NOMO-1 treated with dmso at 0.1 percent for 144 hours (cell line): ENCODE measurements around the gene SH3PXD2A.
A peak's percentile ranks its signal among the peaks of the same experiment; 100 is the strongest.
"Not testable (repeated sequence)": the region's sequence is repeated elsewhere in the genome, so short reads cannot be mapped to it uniquely, and the experiment has no call there.

ENCODE experiments used
- DNase-seq: peaks from one replicate; lab custom pipeline; 2025; ENCODE audit not compliant: unreplicated experiment; lab: John Stamatoyannopoulos, UW

SH3PXD2A gene

DNA sequence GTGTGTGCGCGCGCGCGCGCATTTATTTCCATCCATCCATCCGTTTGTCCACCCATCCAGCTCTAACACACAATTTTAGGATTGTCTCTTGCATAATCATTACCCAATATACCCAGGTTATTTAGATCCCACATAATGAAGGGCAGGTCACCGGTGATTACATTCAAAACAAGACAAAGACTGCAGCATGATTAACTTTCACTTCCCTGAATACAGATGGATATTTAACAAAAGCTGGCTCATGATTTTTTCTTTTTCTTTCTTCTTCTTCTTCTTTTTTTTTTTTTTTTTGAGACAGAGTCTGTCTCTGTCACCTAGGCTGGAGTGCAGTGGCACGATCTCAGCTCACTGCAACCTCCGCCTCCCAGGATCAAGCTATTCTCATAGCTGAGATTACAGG, 86.2 kb downstream of the SH3PXD2A start:
- DNase-seq, result peak; percentile 27

DNA sequence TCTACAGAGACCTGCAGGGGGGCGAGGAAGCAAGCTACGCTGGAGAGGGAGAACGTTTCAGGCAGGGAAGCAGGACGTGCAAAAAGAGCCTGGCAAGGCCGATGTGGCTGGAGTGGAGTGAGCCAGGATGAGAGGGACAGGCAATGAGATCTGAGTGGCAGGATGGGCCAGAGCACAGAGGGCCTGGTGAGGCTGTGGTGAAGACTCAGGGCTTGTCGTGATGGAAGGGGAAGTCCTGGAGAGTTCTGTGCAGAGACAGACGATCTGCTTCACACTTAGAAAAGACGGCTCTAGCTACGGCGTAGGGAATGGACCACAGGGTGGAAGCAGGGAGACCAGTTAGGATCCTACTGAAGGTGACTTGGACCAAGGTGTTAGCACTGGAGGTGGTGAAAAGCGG, 87.0 kb downstream of the SH3PXD2A start:
- DNase-seq, result no peak

DNA sequence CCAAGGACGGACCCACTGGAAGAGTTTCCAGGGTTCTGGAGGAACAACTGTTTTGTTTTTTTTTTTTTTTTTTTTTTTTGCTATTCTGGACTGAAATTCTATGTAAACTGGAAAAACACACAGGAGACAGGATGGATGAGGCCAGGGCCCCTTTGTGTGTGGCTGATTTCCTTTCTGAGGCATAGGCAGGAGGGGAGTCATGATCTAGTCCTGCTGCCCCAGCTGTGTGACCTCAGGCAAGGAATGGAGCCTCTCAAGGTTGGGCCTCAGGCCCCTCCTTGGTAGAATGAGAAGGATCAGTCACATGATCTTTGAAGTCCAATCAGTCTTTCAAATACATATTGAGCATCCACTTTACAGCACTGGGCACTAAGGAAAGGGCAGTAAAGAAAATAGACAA, 87.6 kb downstream of the SH3PXD2A start:
- DNase-seq, result no peak

DNA sequence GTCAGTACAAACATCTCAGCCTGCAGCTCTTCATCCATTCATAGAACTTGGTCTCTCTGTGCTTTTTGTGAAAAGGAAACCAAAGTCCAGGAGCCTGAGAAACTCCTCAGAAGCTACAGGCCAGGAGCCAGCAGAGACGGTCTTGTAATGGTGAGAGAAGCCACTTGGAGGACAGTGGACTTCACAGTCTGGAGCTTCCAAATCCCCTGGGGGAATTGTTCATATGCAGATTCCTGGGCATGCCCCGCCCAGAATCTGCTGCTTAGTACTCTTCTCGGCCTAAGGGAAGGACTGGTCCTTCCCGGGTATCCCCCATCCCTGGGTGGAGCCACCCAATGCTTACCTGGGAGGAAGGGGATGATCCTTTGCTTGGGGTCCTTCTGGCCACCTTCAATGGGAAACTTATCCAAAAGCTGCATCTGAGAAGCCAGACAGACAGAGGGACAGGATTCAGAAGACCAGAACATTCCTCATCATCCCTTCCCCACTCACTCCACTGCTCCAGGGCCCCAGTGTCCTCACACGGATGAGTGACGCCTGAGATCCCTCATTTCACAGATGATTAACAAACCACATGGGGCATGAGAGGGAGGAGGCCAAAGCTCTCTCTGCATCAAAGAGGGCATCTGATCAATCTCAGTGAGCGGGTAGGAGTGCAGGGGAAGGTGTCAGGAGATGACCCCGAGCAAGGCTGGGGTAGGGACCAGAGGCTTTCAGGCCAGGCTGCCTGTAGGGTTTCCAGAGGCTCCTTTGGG, 88.4 kb downstream of the SH3PXD2A start:
- no peak for DNase-seq

DNA sequence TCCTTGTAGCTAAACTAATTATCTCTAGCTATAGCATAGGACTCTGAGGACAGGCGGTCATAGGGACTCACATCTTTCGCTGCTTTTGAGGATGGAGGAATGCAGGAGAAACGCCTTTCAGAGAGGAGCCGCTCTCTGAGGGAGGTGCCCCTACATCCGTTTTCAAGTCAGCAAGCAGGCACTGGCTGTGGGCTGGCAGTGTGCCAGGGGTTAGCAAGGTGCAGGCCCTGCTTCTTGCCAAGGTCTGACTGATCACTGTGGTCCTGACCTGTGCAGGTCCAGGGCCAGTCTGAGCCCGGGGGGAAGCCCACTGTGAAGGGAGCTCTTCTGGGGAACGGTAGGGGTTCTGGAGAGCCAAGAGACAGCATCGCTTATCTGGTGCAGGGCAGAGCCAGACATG, 89.4 kb downstream of the SH3PXD2A start:
- DNase-seq, result no peak

DNA sequence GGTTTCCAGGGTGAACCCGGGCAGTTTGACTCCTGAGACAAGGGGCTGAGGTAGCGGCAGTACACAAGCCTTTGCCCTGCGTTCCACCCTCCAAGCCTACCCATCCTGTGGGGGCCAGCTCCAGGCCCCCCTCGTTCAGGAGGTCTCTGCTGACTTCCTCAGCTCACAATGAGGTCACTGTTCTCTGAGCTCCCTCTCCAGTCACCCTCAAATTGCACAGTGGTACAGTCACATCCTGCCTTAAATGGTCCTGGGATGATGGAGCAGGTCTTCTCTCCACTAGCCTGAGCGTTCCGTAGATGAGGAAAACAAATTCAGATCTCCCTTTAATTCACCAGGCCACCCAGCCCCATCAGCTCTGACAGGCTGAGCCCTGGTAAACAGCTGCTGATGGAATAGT, 90.2 kb downstream of the SH3PXD2A start:
- no peak for DNase-seq

DNA sequence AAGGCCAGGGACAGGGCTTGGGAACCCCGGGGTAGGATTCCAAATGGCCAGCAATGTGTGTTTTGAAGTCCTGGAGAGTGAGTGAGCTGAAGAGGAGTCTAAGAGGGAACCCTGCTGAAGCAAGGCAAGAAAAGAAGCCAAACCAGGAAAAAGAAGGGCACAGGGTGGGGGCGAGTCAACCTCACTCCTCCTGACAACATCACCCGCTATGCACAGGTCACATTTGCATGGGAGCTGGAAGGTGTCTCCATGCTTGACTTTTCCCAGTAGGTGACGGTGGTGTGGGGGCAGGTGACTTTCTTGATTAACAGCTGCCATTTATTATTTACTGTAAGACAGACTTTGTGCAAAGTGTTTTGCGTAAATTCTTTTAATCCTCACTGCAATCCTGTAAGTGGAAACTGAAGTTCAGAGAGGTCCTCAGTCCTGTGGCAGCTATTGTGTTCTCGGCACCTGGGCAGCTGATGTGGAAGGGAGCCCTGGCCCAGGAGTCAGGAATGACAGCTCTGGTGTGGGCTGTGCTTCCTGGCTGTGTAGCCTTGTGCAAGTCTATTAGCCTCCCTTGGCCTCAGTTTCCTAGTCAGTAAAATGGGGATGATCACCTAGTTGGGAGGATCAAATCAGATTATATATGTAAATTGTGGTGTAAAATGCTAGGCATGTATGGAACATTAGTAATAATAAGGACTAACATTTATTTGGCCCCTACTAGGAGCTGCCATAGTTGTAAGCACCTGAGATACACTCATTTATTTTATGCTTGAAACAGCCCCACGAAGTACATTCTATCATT, 90.9 kb downstream of the SH3PXD2A start:
- no peak for DNase-seq

DNA sequence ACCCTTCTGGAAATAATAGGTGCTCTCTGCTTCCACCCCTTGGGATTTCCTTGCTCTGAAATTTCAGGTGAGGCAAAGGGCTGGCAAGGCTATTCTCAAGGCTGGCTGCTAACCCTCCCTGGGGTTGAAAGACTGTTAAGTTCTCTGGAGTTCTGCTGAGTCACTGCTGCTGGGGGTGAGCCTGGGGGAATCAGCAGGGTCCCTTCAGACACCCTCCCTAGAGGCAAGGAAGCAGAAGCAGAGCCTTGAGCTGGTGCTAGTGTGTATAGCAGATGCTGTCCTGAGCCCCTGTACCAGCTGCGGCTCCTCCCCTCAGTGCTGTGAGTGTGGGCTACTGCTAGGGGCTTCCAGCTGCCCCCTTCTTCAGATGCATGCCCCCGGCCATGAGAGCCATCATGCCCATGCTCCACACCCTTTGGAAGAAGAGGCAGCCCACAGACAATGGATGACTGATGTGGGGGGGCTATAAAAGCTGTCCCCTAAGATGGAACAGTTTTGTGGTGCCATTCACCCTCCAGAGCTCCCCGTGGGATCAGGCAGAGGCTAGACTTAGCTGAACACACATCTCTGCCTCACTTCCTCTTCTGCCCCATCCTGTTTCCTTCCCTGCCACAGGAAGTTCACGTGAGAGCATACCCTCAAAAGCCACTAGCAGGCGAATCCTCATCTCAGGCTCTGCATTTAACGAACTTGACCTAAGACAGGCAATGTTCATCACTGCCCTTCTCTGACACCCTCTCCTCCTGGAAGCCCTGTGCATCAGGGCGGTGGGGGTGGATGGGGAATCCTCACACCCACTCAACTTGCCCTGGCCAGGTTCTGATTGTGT, 91.8 kb downstream of the SH3PXD2A start:
- DNase-seq, result peak; percentile 82

DNA sequence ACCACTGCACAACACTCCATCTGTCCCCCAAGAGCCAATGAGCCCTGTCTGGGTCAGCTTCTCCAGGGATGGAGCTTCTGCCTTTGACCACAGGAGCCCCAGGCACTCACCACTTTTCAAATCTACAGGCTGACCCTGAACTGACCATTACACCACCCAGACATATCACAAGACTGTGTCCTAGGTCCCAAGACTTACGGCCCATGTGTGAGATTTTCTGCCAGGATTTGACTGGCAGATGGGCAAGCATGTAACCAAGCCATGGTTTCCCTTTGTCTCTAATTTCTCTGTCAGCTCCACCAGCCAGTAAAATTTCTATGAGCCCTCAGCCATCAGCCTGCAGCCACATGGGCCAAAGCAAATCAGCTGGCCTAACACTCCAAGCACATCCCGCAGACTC, 92.5 kb downstream of the SH3PXD2A start:
- DNase-seq, result no peak

DNA sequence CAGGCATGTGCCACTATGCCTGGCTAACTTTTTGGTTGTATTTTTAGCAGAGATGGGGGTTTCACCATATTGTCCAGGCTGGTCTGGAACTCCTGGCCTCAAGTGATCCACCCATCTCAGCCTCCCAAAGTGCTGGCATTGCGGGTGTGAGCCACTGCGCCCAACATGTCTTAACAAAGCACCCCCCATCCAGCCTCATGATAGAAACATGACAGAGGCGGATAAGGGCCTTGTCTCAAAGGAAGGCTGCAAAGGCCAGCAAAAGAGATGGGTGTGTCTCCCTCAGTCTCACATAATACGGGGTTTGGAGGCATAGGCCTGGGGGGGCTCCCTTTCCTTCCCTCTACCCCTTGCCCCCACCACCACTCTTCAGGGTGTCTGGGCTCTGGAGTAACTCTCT, 93.2 kb downstream of the SH3PXD2A start:
- DNase-seq, result no peak

DNA sequence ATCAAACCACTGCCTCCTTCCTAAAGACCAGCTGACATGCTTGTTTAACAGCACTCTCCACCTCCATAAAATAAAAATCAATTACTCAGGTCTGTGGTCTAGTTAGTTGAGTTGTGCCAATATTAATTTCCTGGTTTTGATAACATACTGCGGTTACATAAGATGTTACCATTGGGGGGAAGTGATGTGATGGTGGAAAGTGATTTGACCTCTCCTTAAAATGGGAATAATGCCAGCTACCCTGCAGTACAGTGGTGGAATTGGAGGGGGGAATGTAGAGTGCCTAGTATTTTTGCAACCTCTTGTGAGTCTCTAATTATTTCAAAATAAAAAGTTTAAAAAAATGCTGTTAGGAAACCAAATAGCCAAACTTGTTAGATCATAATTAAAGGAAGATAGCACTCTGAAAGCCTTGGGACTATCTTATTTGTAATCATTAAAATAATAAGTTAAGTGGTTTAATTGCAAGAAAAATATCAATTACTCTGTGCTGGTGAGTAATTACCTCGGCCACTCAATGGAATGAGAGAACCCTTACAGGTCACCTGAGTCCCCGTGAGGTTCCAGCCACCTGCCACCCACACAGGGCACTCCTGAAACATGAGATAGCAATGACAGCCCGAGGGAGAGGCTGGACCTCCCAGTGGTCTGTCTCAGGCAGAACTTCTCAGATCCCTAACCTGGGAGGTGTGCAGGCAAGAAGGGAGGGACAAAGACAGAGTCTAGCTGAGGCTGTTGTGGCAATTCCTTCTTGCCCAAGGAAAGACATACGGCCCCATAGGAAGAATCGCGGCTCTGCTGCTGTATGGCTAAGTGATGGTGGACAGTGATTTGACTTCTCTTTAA, 94.1 kb downstream of the SH3PXD2A start:
- DNase-seq, result no peak

DNA sequence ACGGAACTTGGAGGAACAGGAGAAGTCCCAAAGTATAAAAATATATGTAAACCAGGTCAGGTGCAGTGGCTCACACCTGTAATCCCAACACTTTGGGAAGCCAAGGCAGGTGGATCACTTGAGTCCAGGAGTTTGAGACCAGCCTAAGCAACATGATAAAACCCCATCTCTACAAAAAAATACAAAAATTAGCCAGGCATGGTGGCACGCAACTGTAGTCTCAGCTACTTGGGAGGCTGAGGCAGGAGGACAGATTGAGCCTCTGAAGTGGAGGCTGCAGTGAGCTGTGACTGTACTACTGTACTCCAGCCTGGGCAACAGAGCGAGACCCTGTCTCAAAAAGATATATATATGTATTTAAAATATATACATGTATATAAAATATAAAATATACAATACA, 95.1 kb downstream of the SH3PXD2A start:
- not testable (repeated sequence) for DNase-seq

DNA sequence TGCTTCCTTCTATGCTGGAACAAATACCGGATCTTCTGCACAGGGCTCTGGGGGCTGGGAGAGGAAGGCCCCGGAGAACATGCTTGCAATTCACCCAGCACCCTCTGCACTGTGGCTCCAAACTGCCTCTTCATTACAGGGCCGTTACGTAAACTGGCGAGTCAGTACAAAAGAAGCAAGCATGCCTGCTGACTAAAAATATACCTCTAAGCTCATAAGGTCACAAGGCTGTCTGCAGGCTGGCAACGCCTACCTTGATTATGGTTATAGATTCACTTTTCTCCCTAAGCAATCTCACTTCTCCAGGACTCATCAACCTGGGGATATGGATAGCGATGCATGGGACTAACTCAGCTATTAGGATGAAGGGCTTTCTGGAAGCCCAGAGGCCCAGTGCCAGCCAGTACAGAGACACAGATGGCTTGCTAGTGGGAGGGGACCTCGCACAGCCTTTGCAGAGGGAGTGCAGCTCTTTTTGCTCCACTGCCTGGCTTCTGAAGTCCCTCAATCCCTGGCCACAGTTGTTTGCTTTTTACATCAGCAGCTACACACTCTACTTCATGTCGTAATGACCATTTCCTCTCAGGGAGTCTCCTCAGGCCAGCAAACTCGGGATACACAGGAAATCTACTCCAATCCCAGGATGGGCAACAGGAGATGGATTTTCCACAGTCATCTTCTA, 96.1 kb downstream of the SH3PXD2A start:
- DNase-seq, result peak; percentile 92

DNA sequence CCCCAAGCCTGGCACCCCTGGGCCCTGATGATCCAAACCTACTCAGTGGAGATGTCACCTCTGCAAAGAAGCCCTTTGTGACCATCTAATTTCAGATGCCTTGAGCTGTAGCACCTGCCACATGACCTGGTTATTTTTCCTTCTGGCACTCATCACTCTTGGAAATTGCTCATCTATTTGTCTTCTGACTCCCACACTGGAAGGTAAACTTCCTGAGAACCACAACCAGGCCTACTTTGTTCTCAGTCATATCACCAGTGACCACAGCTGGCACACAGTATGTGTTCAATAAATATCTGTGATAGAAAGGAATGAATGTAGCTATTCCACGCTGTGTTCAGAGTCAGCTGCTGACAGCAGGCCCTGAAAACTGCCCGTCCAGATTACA, 97.1 kb downstream of the SH3PXD2A start:
- no peak for DNase-seq

DNA sequence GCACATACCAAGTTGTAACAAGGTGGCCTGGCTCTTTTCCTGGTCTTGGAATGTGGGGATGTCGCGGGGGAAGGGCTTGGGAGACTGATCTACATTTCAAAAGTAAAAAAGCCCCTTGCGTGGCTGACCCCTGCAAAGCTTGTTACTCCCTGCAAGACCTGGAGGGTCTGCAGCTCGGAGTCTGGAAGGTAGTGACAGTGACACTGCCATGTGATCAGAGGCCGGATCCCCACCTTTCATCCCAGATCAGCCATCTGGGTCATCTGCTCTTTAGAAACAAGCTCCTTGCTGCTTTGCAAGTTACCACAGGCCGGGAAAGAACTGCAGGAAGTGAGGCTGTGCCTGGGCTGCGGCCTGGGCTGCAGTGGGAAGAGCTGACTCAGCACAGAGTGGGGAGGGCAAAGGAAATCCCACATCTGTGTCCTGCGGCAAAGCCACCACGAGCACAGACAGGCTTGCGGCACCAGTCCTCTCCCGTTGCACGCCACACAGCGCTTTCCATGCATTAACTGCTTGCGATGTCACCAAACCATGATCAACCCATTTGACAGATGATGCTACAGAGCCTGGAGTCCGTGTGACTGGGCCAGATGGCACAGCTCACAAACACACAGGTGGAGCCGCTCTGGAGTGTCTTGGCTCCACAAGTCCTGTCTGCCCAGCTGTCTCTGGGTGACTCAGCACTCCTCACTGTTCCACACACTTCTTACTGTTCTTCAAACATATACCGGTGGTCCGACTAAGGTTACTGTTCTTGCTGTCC, 97.7 kb downstream of the SH3PXD2A start:
- DNase-seq, result peak; percentile 62

DNA sequence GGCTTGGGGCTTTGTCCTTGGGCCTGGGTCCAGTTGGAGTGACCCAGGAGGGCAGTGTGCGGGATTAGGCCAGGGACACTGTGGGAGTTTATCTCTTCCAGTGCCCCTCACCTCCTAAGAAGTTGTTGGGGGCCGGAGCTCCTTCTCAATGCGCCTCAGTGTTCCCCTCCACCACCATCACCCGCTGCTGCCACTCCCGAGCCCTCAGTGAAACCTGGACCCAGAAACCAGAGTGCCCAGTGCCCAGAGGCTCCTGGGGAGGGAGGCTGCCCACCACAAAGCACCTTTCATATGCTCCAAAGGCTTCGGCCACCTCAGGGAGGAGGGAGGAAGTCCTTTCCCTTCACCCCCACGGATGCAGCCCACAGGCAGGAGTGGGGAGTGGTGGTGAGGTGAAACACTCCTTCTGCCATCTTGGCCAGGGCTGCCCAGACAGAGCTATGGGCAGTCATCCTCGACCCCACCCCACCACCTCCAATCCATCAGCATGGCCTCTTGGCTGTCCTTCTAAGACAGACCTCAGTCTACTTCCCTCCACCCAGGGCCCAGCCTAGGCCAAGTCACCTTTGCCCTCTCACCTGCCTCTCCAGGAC, 99.0 kb downstream of the SH3PXD2A start:
- DNase-seq, result no peak

DNA sequence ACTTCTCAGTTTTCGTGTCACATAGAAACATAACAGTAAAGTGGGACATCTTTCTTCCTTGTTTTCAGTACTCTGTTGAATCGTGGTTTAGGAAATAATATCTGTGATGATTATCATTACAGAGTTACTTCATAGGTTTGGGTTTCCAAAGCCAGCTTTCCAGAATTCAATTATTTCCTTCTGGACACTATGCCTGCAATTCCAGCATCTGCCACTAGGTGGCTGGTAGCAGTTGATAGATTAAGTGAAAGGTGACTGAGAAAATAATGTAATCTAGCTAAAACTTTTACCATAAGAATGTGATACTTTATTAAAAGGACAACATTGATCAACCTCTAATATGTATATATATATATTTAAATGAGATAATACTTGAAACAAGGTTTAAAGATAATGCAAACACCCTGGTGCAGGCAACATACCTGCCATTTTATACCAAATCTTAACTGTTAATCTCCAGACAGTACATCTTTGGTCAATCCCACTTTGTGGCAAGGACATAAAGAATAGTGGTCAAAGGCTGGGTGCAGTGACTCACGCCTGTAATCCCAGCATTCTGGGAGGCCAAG, 102.6 kb downstream of the SH3PXD2A start:
- no peak for DNase-seq

DNA sequence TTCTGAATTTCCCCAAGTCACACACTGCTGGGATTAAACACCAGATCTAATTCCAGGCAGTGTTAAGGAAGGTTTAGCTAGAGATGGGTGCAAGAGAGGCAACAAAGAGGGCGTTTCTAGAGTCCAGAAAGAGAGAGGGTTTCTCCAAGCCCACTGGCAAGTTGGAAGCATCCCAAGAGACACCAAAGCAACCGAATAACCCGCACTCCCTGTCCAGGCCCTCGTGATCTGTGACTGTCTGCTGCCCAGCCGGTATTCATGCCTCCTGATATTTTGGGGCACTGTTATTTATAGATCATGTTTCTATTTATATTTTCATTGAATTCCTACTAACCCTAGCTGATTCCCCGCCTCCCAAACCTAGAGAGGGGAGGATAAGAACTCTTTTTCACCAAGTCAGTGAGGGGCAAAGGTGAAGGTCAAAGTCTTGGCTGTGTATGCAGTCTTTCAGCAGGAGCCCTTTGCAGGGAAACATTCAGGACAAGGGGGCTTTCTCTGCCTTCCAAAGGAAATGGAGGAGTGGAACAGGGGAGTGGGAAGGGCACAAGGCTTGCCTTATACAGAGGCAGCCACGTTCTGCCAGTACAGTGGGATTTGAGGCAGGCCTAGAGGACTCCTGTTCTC, 103.6 kb downstream of the SH3PXD2A start:
- no peak for DNase-seq
